ENCODE data around the gene TMEM237. TPM values are rescaled to one million over a fixed set of nuclear protein-coding genes. Genes with fewer than 3 reads are reported as not detected.
A peak's percentile ranks its signal among the peaks of the same experiment; 100 is the strongest.

Gene TMEM237
- total RNA-seq, 5 donors from 2014 or later (not counting 1 experiment from before 2014, with no cell fraction given), result 4.5 to 10.1 (median 7.8) TPM

GRCh38 chr2:201649442-201649841 lies 6.1 kb upstream of the TMEM237 start:
- Histone ChIP-seq H3K4me1 (ENCODE audit: control insufficient read depth in 1 of 2, extremely low read depth in 1 of 2, insufficient read depth in 2 of 2, low read length in 2 of 2) (no peaks in the 10 kb centered on the region), H3K27me3 (replicated peaks in 1 of 2; ENCODE audit: control insufficient read depth in 2 of 2, extremely low read depth in 1 of 2, insufficient read depth in 2 of 2, low read length in 1 of 2) (peaks cover 0 to 9% of the 10 kb centered on the region in 2 experiments), H3K36me3 (ENCODE audit: control insufficient read depth in 2 of 2, extremely low read depth in 1 of 2, insufficient read depth in 1 of 2, low read length in 1 of 2) (no peaks in the 10 kb centered on the region), H3K27ac (ENCODE audit: low read length) (no peak overlapping the region), H3K4me3 (ENCODE audit: control insufficient read depth in 1 of 2, extremely low read depth in 1 of 2, low read length in 1 of 2) (no peak overlapping the region), H3K9me3 (no peaks in the 10 kb centered on the region)
- ATAC-seq (replicated peaks in 1 of 4), result no peak
- POLR2A ChIA-PET, result no interaction called here
- Mint-ChIP-seq H3K4me1 (peaks cover 0 to 1% (median 0%) of the 10 kb centered on the region in 3 donors), H3K36me3 (no peaks in the 10 kb centered on the region), H3K27me3 (peaks cover 7 to 11% of the 10 kb centered on the region in 2 donors), H3K9me3 (no peaks in the 10 kb centered on the region), H3K27ac (no peak overlapping the region), H3K4me3 (no peak overlapping the region)
- 100% methylated on average over 1 of the region's 2 CpGs for WGBS (ENCODE audit: insufficient coverage)
- CTCF ChIA-PET, result no interaction called here
- DNase-seq, result no peak

GRCh38 chr2:201647431-201647830 lies 4.1 kb upstream of the TMEM237 start:
- no peaks in the 10 kb centered on the region for H3K9me3 Mint-ChIP-seq
- peaks cover 3 to 4% of the 10 kb centered on the region in 2 experiments for H3K4me1 ChIP-seq (ENCODE audit: control insufficient read depth in 1 of 2, extremely low read depth in 1 of 2, insufficient read depth in 2 of 2, low read length in 2 of 2)
- peaks cover 4 to 7% (median 7%) of the 10 kb centered on the region in 3 donors for H3K4me1 Mint-ChIP-seq
- H3K36me3 Mint-ChIP-seq, result no peaks in the 10 kb centered on the region
- H3K27ac Mint-ChIP-seq, result no peak overlapping the region
- no peaks in the 10 kb centered on the region for H3K36me3 ChIP-seq (ENCODE audit: control insufficient read depth in 2 of 2, extremely low read depth in 1 of 2, insufficient read depth in 1 of 2, low read length in 1 of 2)
- H3K4me3 ChIP-seq (ENCODE audit: control insufficient read depth in 1 of 2, extremely low read depth in 1 of 2, low read length in 1 of 2), result no peak overlapping the region
- peaks cover 0 to 7% of the 10 kb centered on the region in 2 experiments for H3K27me3 ChIP-seq (replicated peaks in 1 of 2; ENCODE audit: control insufficient read depth in 2 of 2, extremely low read depth in 1 of 2, insufficient read depth in 2 of 2, low read length in 1 of 2)
- WGBS (ENCODE audit: insufficient coverage), result 100% methylated on average over 1 of the region's 5 CpGs
- H3K4me3 Mint-ChIP-seq, result no peak overlapping the region
- ATAC-seq (replicated peaks in 1 of 4) (no peak), DNase-seq (no peak)
- no peaks in the 10 kb centered on the region for H3K9me3 ChIP-seq
- H3K27me3 Mint-ChIP-seq, result peaks cover 1 to 2% of the 10 kb centered on the region in 2 donors
- ChIA-PET POLR2A (no interaction called here), CTCF (no interaction called here)
- H3K27ac ChIP-seq (ENCODE audit: low read length), result no peak overlapping the region

- Histone ChIP-seq H3K4me3 (ENCODE audit: control insufficient read depth in 1 of 2, extremely low read depth in 1 of 2, low read length in 1 of 2) (no peak overlapping the region), H3K36me3 (ENCODE audit: control insufficient read depth in 2 of 2, extremely low read depth in 1 of 2, insufficient read depth in 1 of 2, low read length in 1 of 2) (no peaks in the 10 kb centered on the region), H3K9me3 (no peaks in the 10 kb centered on the region), H3K27me3 (replicated peaks in 1 of 2; ENCODE audit: control insufficient read depth in 2 of 2, extremely low read depth in 1 of 2, insufficient read depth in 2 of 2, low read length in 1 of 2) (no peaks in the 10 kb centered on the region), H3K4me1 (ENCODE audit: control insufficient read depth in 1 of 2, extremely low read depth in 1 of 2, insufficient read depth in 2 of 2, low read length in 2 of 2) (peaks cover 4 to 5% of the 10 kb centered on the region in 2 experiments), H3K27ac (ENCODE audit: low read length) (no peak overlapping the region)
- H3K36me3 Mint-ChIP-seq, result no peaks in the 10 kb centered on the region
- POLR2A ChIA-PET, result interaction anchor here in 1 of 2 donors (0.5 kb wide), 1 partner anchor 237 kb away, joined by 4 read pairs; no protein-coding TSS in a partner anchor
- no peak overlapping the region for H3K27ac Mint-ChIP-seq
- no peaks in the 10 kb centered on the region for H3K9me3 Mint-ChIP-seq
- CTCF ChIA-PET, result interaction anchor here in 1 of 2 donors (1.6 kb wide), 1 partner anchor 10 kb away, joined by 4 read pairs; no protein-coding TSS in a partner anchor
- WGBS (ENCODE audit: insufficient coverage), result 100% methylated on average over 3 of the region's 8 CpGs
- ATAC-seq (replicated peaks in 1 of 4), result no peak
- peak overlapping the region; percentile 90 to 93 (median 92) for H3K4me3 Mint-ChIP-seq
- no peak for DNase-seq
- H3K4me1 Mint-ChIP-seq, result peaks cover 11 to 13% (median 13%) of the 10 kb centered on the region in 3 donors
- no peaks in the 10 kb centered on the region for H3K27me3 Mint-ChIP-seq
Observed at GRCh38 chr2:201644001-201644400, 698 bp upstream of the TMEM237 start.

- Mint-ChIP-seq H3K27ac (peak overlapping the region; percentile 83 to 96), H3K27me3 (no peaks in the 10 kb centered on the region), H3K36me3 (peaks cover 5% of the 10 kb centered on the region), H3K4me3 (peak overlapping the region; percentile 90 to 93 (median 92)), H3K9me3 (no peaks in the 10 kb centered on the region), H3K4me1 (peaks cover 11 to 13% (median 13%) of the 10 kb centered on the region in 3 donors)
- Histone ChIP-seq H3K4me1 (ENCODE audit: control insufficient read depth in 1 of 2, extremely low read depth in 1 of 2, insufficient read depth in 2 of 2, low read length in 2 of 2) (peaks cover 4 to 5% of the 10 kb centered on the region in 2 experiments), H3K27me3 (replicated peaks in 1 of 2; ENCODE audit: control insufficient read depth in 2 of 2, extremely low read depth in 1 of 2, insufficient read depth in 2 of 2, low read length in 1 of 2) (no peaks in the 10 kb centered on the region), H3K9me3 (no peaks in the 10 kb centered on the region), H3K27ac (ENCODE audit: low read length) (peak overlapping the region; percentile 89), H3K36me3 (ENCODE audit: control insufficient read depth in 2 of 2, extremely low read depth in 1 of 2, insufficient read depth in 1 of 2, low read length in 1 of 2) (no peaks in the 10 kb centered on the region), H3K4me3 (ENCODE audit: control insufficient read depth in 1 of 2, extremely low read depth in 1 of 2, low read length in 1 of 2) (peak overlapping the region; percentile 87 to 97)
- POLR2A ChIA-PET, result interaction anchor here in 1 of 2 donors (0.6 kb wide), 1 partner anchor 9 kb away, joined by 3 read pairs; no protein-coding TSS in a partner anchor
- CTCF ChIA-PET, result interaction anchor here (0.6 to 1.7 kb wide), 6 partner anchors 138 to 561 kb away, joined by 3 to 4 read pairs (median 3); partner anchors contain the start of gene ALS2 (in 1 of the 2)
- WGBS (ENCODE audit: insufficient coverage), result under 1% methylated on average over 54 of the region's 56 CpGs
- ATAC-seq (replicated peaks in 1 of 4), result peak; percentile 87 to 91 (median 90)
- peak; percentile 61 to 90 (median 79) for DNase-seq
Observed at GRCh38 chr2:201642579-201643215, 606 bp downstream of the TMEM237 start.

DNA sequence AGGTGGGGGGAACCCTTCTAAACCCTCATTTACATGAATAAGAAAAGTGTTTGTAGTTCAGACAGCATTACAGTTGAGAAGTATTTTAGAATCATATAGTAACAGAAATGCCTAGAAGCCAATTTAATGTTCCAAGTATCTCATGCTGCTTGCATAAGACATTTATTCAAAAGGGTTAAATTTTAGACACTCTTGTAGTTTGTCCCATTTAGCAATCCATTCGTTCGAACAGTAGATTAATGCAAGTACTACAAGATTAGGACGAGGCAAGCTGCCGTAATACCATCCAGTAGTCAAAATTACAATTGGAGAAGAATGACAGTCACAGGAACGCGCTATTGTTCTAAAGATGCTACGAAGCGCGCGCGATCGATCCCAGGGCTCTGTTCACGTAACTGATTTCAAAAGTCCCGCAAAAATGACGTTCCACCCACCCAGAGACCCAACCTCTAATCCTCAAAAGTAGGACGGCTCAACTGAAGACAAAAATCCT lies 1.2 kb downstream of the TMEM237 start:
- peak overlapping the region; percentile 83 to 96 for H3K27ac Mint-ChIP-seq
- peak overlapping the region; percentile 87 to 97 for H3K4me3 ChIP-seq (ENCODE audit: control insufficient read depth in 1 of 2, extremely low read depth in 1 of 2, low read length in 1 of 2)
- no peaks in the 10 kb centered on the region for H3K9me3 ChIP-seq
- peak overlapping the region; percentile 89 for H3K27ac ChIP-seq (ENCODE audit: low read length)
- peaks cover 4 to 5% of the 10 kb centered on the region in 2 experiments for H3K4me1 ChIP-seq (ENCODE audit: control insufficient read depth in 1 of 2, extremely low read depth in 1 of 2, insufficient read depth in 2 of 2, low read length in 2 of 2)
- H3K9me3 Mint-ChIP-seq, result no peaks in the 10 kb centered on the region
- ChIA-PET CTCF (interaction anchor here in 1 of 2 donors (1.2 to 1.7 kb wide), 2 partner anchors 139 to 410 kb away, joined by 3 to 4 read pairs; partner anchors contain the start of gene ALS2), POLR2A (interaction anchor here in 1 of 2 donors (0.6 kb wide), 1 partner anchor 9 kb away, joined by 3 read pairs; no protein-coding TSS in a partner anchor)
- H3K27me3 ChIP-seq (replicated peaks in 1 of 2; ENCODE audit: control insufficient read depth in 2 of 2, extremely low read depth in 1 of 2, insufficient read depth in 2 of 2, low read length in 1 of 2), result no peaks in the 10 kb centered on the region
- peak overlapping the region; percentile 90 to 93 (median 92) for H3K4me3 Mint-ChIP-seq
- WGBS (ENCODE audit: insufficient coverage), result under 1% methylated on average over 16 of the region's 16 CpGs
- H3K4me1 Mint-ChIP-seq, result peaks cover 11 to 13% (median 13%) of the 10 kb centered on the region in 3 donors
- ATAC-seq (replicated peaks in 1 of 4), result peak; percentile 60 to 70 (median 65)
- peaks cover 5% of the 10 kb centered on the region for H3K36me3 Mint-ChIP-seq
- H3K27me3 Mint-ChIP-seq, result no peaks in the 10 kb centered on the region
- no peaks in the 10 kb centered on the region for H3K36me3 ChIP-seq (ENCODE audit: control insufficient read depth in 2 of 2, extremely low read depth in 1 of 2, insufficient read depth in 1 of 2, low read length in 1 of 2)
- DNase-seq, result peak in 3 of 35 experiments; percentile 39 to 70 (median 69)

- H3K4me1 ChIP-seq (ENCODE audit: control insufficient read depth in 1 of 2, extremely low read depth in 1 of 2, insufficient read depth in 2 of 2, low read length in 2 of 2), result peaks cover 4 to 5% of the 10 kb centered on the region in 2 experiments
- DNase-seq (no peak), ATAC-seq (replicated peaks in 1 of 4) (no peak)
- ChIA-PET CTCF (interaction anchor here in 1 of 2 donors (0.6 kb wide), 1 partner anchor 386 kb away, joined by 3 read pairs; no protein-coding TSS in a partner anchor), POLR2A (no interaction called here)
- peaks cover 15% of the 10 kb centered on the region for H3K36me3 Mint-ChIP-seq
- no peaks in the 10 kb centered on the region for H3K9me3 Mint-ChIP-seq
- no peak overlapping the region for H3K27ac ChIP-seq (ENCODE audit: low read length)
- no peaks in the 10 kb centered on the region for H3K36me3 ChIP-seq (ENCODE audit: control insufficient read depth in 2 of 2, extremely low read depth in 1 of 2, insufficient read depth in 1 of 2, low read length in 1 of 2)
- no peak overlapping the region for H3K4me3 Mint-ChIP-seq
- no peak overlapping the region for H3K4me3 ChIP-seq (ENCODE audit: control insufficient read depth in 1 of 2, extremely low read depth in 1 of 2, low read length in 1 of 2)
- H3K27me3 Mint-ChIP-seq, result no peaks in the 10 kb centered on the region
- H3K27ac Mint-ChIP-seq, result no peak overlapping the region
- H3K27me3 ChIP-seq (replicated peaks in 1 of 2; ENCODE audit: control insufficient read depth in 2 of 2, extremely low read depth in 1 of 2, insufficient read depth in 2 of 2, low read length in 1 of 2), result no peaks in the 10 kb centered on the region
- H3K4me1 Mint-ChIP-seq, result peaks cover 10 to 13% (median 11%) of the 10 kb centered on the region in 3 donors
- H3K9me3 ChIP-seq, result no peaks in the 10 kb centered on the region
- WGBS (ENCODE audit: insufficient coverage), result 100% methylated on average over 1 of the region's 3 CpGs
Observed at GRCh38 chr2:201639205-201639604, 4.1 kb downstream of the TMEM237 start.

Data from T-cell (primary cell).